GM18861 (cell line): ENCODE measurements around the gene SFI1.
"Not testable (repeated sequence)": the region's sequence is repeated elsewhere in the genome, so short reads cannot be mapped to it uniquely, and the experiment has no call there.

Source experiments
- ATAC-seq: cut with Tn5 transposase; IDR thresholded peaks from one replicate; pipeline ENCODE4 v1.9.1; 2021; ENCODE audit not compliant: unreplicated experiment

Gene SFI1

DNA sequence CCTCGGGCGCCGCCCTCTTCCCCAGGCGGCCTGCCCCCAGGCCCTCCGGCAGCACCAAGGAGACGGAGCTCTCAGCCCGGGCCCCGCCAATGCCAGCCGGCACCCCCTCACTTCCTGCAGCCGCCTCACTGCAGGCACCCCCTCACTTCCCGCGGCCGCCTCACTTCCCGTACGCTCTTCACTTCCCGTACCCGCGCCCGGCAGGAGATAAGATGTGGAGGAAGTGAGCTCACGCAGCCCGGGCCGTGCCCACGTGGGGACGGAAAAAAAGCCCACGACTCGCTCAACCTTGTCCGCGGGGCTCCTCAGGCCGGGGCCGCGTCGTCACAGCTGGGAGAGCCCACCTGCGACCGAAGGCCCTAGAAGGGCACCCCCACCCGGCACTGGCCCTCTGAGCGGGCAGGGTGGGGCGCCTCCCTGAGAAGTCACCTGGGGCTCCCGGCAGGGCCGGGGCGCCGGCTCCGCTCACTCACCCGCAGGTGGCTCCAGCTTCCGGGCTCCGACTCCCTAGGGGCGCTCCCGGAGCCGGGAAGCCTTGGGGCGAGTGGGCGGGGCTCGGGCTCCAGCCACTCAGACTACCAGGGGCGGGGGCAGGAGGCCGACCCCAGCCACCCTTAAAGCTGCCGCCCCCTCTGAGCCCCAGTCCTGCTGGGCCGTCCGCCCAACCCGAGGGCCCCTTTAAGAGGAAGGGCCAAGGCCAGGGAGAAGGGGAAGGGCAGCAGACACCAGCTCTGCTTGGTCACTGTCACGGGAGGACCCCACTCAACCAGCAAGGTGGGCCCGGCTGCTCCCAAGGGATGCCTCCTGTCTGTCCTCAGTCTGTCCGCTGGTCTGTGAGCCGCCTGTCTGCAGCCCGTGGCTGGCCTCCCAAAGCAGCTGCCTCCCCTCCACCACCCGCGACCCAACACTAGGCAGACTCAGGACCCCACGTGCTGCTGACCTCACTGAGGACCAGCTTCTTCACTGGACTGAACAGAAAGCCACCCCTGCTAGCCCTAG is 134.3 kb downstream of the SFI1 start:
- peak; percentile 42 for ATAC-seq

DNA sequence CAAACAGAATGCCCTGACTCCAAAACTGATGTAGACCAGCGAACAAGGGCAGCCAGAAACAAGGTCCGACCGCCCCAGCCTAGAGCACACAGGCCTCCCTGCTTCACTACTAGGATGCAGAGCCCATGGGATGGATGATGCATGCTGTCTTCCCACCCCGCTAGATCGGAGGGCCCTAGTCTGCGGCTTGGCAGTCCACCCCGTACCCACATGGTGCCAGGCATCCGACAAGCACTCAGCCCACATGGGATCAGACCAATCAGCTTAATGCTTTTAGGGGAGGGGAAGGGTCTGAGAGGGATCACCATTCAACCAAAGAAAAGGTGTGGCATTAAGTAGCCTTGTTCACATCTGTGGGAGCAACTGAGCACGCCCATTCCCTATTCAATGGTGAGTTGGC is 135.1 kb downstream of the SFI1 start:
- no peak for ATAC-seq

DNA sequence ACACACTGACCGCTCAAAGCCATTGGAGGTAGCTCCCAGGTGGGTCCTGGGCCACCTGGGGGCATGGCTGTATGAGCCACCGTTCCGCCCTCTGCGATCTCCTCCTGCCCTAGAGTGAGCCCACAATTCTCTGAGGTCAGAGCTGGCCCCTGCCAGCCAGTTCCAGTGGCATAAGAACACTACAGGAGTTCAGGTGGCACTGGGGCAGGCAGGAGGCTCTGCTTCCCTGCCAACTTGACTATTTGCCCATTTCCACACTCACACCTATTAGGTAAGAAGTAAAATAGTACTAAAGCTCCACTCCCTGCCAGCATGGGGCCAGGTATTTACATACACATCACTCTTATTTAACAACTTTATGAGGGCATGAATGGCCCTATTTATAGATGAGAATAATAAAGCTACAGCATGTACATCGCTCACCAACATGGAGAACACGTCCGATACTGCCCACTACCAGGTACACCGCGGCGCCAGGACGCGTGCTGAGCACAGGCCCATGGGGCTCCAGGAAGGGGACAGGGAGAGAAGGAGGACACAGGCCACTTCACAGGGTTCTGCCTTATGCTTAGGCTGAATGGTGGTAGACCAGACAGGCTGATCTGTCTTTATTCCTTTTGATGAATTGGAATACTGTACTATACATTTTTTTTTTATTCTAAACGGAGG is 139.4 kb downstream of the SFI1 start:
- ATAC-seq: no peak

DNA sequence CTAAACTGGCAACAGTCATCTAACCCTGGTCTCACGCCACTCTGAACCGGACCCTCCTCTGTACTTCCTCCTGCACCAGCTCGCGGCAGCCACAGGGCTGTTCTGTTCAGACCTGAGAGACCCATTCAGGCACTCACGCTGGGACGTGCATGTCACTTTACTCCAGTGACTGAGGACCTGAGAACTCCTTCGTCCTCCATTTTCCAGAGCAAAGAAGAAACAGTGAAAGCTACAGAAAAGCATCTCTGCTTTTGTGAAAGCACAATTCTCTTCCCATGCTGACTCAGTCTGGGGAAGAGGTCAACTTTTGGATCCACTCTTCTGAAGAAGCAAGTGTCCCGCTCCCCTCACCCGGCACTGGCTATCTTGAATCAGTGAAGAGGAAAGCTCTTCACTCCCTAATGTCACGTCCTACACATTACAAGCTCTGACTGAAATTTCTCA is 141.1 kb downstream of the SFI1 start:
- peak; percentile 70 for ATAC-seq

DNA sequence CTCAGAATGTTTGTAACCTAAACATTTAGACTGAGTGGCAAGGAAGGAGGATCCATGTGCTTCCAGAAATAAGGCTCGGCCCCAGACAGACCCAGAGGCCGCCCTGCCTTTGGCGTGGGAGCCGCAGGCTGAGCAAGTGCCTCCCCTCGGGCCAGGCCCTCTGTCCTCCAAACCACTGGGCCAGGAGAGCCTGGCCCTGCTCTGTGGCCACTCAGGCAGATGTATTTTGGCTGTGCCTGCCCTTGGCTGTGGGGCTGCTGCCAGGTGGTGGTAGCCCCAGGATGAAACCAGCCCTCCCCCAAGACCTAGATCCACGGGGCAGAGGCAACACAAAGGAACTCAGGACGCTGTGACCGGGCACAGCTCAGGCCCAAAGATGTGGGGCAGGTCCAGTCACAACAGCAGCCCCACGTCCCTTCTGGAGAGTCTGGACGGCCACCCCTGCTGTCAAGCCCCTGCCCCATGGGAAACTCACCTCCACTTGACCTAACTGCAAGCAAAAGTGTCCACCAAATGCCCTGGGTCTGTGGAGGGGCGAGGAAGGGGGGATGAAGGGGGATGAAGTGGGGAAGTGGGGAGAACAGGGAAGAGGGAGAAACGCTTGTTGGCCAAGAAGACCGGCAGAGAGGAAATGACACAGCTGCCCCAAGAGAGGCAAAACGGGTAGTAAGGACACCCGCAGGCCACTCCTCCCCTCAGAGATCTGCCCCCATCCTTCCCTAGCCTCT is 141.7 kb downstream of the SFI1 start:
- no peak for ATAC-seq

DNA sequence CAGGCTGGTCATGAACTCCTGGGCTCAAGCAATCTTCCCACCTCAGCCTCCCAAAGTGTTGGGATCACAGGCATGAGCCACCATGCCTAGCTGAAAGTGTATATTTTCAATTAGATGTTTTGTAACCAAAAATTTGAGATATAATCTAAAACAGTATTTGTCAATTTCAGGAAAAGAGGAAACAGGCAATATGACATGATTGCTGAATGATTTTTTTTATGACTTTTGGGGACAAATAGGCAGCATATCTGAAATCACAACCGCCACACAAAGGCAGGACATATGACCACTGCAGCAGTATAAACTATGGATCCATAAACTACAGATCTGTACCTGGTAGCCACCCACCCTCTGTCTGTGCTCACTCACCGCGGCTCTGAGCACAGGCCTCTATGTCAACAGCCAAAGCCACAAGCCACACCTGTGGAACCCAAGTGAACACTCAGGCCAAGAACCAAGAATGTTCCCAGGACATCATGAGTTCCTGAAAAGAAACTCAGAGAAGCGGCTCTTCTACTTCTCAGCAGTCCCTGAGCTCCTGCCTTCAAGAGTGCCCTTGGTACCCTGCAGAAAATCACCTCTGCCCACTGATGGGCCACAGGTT is 143.2 kb downstream of the SFI1 start:
- no peak for ATAC-seq

DNA sequence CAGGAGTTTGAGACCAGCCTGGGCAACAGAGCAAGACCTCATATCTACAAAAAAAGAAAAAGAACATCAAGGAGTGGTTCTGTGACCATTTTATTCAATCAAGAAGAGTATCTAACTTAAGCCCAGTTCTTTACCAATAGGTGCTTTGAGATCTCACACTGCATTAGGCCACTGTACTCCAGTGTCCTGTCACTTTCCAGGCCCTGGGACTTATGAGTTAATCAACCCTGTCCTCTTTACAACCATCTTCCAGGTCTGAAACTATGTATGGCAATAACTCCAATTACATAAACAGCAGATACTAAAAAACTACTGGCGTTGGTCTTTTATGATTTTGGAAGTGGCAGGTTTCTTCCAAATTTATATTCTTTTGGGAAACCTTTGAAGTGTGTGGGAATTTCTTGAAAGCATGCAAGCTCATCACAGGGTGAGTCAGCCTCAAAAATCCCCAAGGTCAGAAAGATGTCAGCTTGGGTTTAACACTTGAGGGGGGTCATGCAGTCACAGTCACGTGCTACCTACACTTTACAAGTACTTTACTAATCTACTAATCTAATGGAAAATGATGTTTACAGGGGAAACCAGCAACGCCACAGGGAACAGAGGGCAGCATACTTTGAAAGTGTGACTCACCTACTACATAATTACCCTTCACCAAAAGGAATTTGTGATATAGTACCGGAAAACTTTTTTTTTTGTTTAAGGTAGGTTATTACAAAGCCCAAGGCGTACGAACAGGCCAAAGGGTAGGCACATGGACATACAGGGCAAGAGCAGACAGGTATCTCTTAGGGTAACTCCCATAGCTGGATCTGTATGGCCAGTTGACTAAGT is 150.1 kb downstream of the SFI1 start:
- ATAC-seq: peak; percentile 48

DNA sequence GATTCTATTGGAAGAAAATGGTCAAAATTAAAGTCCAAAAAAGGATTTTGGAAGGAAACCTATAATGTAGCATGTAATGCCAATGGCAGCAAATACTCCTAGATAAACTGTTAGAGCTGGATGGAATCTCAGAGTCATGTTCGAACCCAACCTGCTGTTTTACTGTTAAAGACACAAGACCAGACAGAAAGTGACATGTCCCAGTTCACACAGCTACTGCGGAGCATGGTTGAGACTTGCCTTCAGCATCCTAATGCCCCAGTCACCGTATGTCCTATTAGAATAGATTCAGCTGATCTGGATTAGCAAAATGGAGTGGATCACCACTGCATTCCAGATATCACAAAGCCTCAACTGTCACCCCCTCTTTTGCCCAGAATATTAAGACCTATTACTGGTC is 150.7 kb downstream of the SFI1 start:
- no peak for ATAC-seq

DNA sequence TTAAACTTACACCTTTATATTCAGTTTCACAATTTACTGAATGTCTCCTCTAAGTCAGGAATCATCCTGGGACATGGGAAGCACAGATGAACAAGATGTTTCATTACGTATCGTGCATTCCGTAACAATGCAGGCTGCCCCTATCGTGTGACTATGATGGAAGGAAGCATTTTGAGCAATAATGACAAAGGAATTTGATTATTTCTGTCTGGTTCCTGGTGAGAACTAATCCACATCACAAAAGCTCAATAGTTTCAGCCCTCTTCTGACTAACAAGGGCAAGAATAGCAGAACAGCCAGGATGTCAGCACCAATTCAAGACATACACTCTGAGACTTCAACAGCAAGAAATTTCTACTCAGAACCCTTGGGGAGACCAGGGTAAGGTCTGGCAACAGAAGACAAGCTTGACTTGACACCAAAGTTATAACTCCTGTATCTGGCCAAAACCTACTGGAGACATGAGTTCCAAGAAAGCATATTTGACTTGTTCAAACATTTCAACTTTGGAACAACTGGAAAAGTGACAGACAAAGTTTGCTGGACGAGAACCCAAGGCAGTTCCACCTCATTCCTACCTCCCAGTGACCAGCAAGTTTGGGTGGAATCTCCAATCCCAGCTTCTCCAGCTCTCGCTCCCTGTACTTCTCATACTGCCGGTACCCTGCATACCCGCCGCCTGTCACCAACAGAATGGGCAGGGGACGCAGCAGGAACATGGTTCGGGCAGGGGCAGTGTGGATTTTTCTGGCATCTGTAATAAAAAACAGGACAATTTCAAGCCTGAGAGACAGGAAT is 151.4 kb downstream of the SFI1 start:
- ATAC-seq: no peak

DNA sequence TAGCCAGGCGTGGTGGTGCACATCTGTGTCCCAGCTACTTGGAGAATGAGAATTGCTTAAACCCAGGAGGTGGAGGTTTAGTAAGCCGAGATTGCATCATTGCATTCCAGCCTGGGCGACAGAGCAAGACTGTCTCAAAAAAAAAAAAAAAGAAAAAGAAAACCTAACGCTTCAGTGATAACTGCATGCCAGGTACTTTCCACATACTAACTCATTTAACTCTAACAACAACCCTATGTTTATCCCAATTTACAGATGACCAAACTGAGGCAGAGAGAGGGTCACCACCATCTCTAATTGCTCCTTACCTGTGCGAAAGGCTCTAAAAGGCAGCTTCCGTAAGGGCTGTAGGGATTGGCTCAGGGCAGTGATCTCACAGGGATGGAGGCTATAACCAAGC is 154.1 kb downstream of the SFI1 start:
- no peak for ATAC-seq

DNA sequence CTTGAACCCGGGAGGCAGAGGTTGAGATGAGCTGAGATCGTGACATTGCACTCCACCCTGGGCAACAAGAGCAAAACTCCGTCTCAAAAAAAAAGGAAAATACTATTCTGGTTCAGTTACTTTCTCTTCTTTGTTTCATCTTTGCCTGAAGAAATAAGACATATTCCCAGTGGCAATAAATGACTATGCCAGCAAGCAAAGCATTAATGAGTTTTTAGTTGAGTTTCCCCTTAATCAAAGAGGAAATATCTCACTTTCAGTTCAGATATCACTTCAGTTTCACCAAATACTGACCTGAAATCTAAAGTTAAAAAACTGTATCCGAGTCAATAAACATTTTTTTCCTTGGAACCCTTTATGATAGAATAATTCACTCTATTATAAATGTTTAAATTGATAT is 155.3 kb downstream of the SFI1 start:
- no peak for ATAC-seq

DNA sequence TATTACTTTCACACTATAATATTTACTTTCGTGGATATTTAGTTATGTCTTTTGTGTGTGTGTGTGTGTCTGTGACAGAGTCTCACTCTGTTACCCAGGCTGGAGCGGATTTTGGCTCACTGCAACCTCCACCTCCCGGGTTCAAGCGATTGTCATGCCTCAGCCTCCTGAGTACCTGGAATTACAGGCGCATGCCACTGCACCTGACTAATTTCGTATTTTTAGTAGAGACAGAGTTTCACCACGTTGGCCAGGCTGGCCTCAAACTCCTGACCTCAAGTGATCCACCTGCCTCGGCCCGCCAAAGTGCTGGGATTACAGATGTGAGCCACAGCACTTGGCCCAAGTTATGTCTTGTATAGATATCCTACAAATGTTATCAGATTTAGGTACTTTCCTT is 155.8 kb downstream of the SFI1 start:
- ATAC-seq: no peak

DNA sequence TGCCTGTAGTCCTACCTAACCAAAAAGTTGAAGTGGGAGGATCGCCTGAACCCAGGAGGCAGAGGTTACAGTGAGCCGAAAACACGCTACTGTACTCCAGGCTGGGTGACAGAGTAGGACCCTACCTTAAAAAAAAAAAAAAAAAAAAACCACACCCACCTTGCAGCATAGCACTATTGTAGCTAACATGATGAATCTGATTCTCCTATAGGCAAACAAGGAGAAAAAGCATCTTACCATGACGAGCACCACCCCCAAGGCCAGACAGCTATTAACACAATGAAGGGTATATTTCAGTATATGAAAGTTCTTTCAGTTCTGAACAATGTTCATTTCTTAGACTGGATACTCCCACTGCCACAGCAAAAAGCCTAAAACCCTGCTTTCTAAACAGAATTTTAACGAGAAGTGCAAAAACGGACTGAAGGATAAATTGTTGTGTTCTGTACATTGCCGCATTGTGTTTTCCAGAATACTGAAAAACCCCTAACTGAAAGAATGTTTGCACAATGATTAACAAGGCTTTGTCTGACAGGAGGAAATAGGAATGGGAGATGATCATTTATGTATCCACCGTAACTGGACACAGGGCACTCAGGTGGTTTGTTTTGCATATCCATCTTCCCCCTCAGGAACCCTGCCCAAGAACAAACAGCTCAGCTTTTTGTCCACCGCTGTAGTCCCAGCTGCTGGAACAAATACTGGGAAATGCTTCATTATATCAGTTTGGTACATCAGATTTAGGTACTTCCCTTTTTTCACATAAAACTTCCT is 156.8 kb downstream of the SFI1 start:
- ATAC-seq: no peak

DNA sequence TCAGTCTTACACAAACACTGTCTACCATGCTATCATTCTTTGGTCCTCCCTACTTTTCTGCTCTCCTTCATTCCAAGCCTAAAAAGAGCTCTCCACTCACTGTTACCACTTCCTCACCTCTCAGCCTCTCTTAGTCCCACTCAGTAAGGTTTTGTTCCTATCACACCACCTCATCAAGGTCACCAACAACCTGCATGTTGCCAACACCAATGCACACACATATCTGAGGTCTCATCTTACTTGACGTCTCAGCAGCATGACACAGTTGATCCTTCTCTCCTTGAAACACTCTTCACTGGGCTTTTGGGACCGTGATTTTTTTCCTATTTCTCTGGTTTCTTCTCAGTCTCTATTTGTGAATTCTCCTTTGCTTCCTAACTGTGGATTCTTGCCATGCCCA is 157.6 kb downstream of the SFI1 start:
- no peak for ATAC-seq

DNA sequence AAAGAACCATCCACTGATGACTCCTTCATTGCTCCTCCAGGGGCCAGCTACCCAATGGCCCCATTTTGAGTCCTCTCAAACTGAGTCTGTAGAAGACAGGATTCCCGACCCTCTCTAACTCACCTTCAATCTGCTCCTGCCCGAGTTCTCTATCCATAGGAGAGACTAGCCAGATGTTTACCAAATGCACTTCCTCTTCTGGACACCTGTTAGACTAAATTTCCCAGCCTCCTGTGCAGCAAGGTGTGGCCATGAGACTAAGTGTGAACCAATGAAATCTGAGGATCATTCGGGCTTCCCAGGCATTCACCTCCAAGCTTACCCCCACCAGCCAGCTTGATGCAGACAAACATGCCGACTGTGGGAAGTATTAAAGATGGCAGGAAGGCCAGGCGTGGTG is 158.1 kb downstream of the SFI1 start:
- ATAC-seq: no peak

DNA sequence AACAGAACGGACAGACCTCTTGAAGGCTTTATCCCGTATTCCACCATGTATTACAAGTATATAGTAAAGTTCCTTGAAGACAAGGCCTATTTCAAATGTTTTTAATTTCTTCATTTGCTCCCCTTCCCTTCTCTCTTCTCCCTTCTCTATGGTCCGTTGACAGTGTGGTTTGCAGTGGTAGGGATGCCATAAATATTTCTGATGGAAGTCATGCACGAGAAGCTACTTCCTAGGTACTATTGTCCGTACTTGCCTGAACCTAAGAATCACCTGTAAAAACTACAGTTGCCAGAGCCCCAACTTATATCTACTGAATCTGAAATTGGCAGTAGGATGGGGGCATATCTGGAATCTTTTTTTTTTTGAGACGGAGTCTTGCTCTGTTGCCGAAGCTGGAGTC is 162.9 kb downstream of the SFI1 start:
- no peak for ATAC-seq

DNA sequence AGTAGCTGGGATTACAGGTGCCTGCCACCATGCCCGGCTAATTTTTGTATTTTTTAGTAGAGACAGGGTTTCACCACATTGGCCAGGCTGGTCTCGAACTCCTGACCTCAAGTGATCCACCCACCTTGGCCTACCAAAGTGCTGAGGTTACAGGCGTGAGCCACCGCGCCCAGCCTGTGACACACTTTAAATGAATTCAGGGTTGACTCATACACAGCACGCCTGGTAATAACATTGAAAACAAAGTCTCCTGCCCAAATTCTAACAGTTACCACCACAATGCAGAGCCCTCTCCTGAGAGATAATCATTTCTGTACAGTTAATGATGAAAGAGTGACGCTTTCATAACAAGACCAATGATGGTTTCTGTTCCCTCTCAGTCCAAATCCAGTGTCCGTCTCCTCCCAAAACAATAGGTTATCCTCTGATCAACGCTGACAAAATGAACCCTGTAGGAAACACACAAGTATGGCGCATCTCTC is 164.6 kb downstream of the SFI1 start:
- not testable (repeated sequence) for ATAC-seq

DNA sequence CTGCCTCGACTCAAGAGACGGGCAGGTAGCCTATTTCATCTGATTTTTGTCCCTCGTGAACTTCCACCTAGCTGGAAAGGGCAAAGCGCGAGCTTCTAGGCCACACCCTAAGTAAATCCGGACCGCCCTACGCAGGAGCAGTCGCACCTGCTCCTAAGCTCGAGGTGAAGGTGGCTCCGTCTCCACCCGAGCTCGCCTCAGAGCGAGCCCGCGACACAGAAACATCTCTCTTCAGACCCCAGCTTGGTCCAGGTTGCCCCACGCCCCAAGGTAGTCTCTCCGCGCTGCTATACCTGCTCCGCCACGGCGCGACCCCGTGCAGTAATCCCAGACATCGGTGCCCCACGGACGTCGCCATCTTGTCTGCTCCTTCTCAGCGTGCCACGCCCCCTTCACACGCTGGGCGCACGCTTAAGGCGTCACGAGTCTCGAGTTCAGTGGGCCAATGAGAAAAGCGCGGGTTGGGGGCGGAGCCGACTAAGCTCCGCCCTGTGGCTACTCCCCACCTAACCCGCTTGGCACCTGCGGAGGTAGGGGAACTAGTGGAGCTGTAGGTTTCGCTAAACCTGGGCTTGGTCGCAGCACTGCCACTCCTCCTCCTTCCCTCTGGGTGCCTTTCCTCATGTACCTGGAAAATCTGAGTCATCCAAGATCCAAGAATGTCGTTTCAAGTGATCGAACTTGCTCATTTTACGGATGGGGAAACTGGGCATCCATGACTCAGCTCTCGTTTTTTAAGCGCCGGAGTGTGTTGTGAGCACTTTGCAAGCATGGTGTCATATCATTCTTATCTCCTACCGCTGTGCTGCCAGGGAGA is 165.7 kb downstream of the SFI1 start, which contains the start of gene PISD:
Gene PISD, minus strand, starts transcription at position 365 of the 817 bp plus-strand sequence. Its CDS starts 7 bp downstream, at position 358.
- peak; percentile 65 for ATAC-seq
